Esophagus squamous epithelium (tissue), 5 donors: Measurements from ENCODE around the gene NAB2. TPM values are rescaled to one million over a fixed set of nuclear protein-coding genes. Genes with fewer than 3 reads are reported as not detected.

Experiments
- DNase-seq: peaks from one replicate; lab custom pipeline; 2025; lab: John Stamatoyannopoulos, UW
- H3K27ac ChIP-seq, 4 donors: fragments of 200-600 bp; sonication (generic); one replicate each; pipeline ENCODE4 v1.5.1; 2016 to 2019; ENCODE audit warnings: mild to moderate bottlenecking in 1 of 4
- H3K27me3 ChIP-seq, 4 donors: fragments of 200-600 bp; sonication (generic); 1 replicate in 3 of 4; 2 replicates in 1 of 4; pipeline versions ENCODE4 v1.5.1 to v1.6.0; 2017 to 2021; ENCODE audit warnings: antibody characterized with exemption in 1 of 4
- H3K36me3 ChIP-seq, 3 donors: fragments of 200-600 bp; sonication (generic); one replicate each; pipeline ENCODE4 v1.5.1; 2016 to 2019
- H3K4me1 ChIP-seq, 3 donors: fragments of 200-600 bp; sonication (generic); one replicate each; pipeline ENCODE4 v1.5.1; 2017 to 2019
- H3K4me3 ChIP-seq, 4 donors: fragments of 200-600 bp; sonication (generic); 1 replicate in 3 of 4; 2 replicates in 1 of 4; pipeline ENCODE4 v1.5.1; 2016 to 2019; ENCODE audit warnings: mild to moderate bottlenecking in 2 of 4, moderate library complexity in 1 of 4
- H3K9me3 ChIP-seq, 3 donors: fragments of 200-600 bp; sonication (generic); one replicate each; pipeline ENCODE4 v1.5.1; 2016 to 2019
- CTCF ChIP-seq, 6 experiments: fragments of 450-650 bp in 4 of 6; fragments of 200-600 bp in 2 of 6; sonication (generic) in 2 of 6; IDR thresholded peaks; one replicate each; pipeline ENCODE4 v1.5.1; 2016 to 2019; ENCODE audit warnings: antibody characterized with exemption in 6 of 6, mild to moderate bottlenecking in 4 of 6, moderate library complexity in 4 of 6
- POLR2A ChIP-seq, 4 donors: fragments of 450-650 bp; IDR thresholded peaks; one replicate each; pipeline ENCODE4 v1.6.1; 2017; ENCODE audit warnings: antibody characterized with exemption in 4 of 4, mild to moderate bottlenecking in 4 of 4, moderate library complexity in 3 of 4
- WGBS, 2 donors: methylation state at CpG; one replicate each; pipeline ENCODE4 v1.1.5; 2018; 5-methylcytosine and 5-hydroxymethylcytosine counted together
- intact Hi-C: fragments of 100-400 bp; cut with DNase I; formaldehyde crosslinking; loops from one replicate; pipeline ENCODE4 v1.15.0; 2022
- total RNA-seq, 4 donors: library from RNA; depleted of rRNA; stranded (reverse); fragments of >200 nt; gene quantifications; one replicate each; pipeline ENCODE4 v1.1.0, GENCODE V29; 2016
- donor health status: DM: yes; HTN: yes; CAD: no.

Gene NAB2
- total RNA-seq, 4 donors from 2014 or later, result 9.1 to 25.2 (median 13.3) TPM

- DNase-seq, result no peak
- WGBS, 2 donors, result 63 to 78% methylated on average over 6 to 7 of the region's 7 CpGs
- TF ChIP-seq CTCF (IDR thresholded peaks at IDR 0.05), result no peak
- TF ChIP-seq POLR2A (IDR thresholded peaks at IDR 0.05), result no peak
- no peaks in the 10 kb centered on the region for H3K9me3 ChIP-seq
- H3K36me3 ChIP-seq, result peaks cover 20 to 67% (median 30%) of the 10 kb centered on the region in 3 donors
- peak overlapping the region in 1 of 4 donors; percentile 25 for H3K27ac ChIP-seq
- H3K27me3 ChIP-seq, result no peaks in the 10 kb centered on the region
- no peak overlapping the region for H3K4me3 ChIP-seq
- intact Hi-C loops, result no loop called here
- H3K4me1 ChIP-seq, result peaks cover 30 to 56% (median 31%) of the 10 kb centered on the region in 3 donors
These were observed 18.7 kb downstream of the NAB2 start for GRCh38 chr12:57107456-57108155.

- Histone ChIP-seq H3K9me3 (no peaks in the 10 kb centered on the region), H3K36me3 (peaks cover 20 to 50% (median 21%) of the 10 kb centered on the region in 3 donors), H3K4me3 (peak overlapping the region; percentile 66 to 79 (median 68)), H3K4me1 (peaks cover 32 to 60% (median 32%) of the 10 kb centered on the region in 3 donors), H3K27me3 (no peaks in the 10 kb centered on the region), H3K27ac (peak overlapping the region; percentile 98 to 99 (median 99))
- WGBS, 2 donors, result 33 to 40% methylated on average over 7 of the region's 7 CpGs
- TF ChIP-seq POLR2A (IDR thresholded peaks at IDR 0.05) (no peak), CTCF (IDR thresholded peaks at IDR 0.05) (no peak)
- no peak for DNase-seq
- intact Hi-C loops, result no loop called here
These were observed 20.5 kb downstream of the NAB2 start for GRCh38 chr12:57109207-57110103.

GRCh38 chr12:57110104-57111030, 21.5 kb downstream of the NAB2 start:
- intact Hi-C loops, result no loop called here
- TF ChIP-seq CTCF (IDR thresholded peaks at IDR 0.05) (no peak), POLR2A (IDR thresholded peaks at IDR 0.05) (peak in 1 of 4 donors; percentile 49)
- H3K4me3 ChIP-seq, result peak overlapping the region; percentile 66 to 79 (median 68)
- H3K27me3 ChIP-seq, result no peaks in the 10 kb centered on the region
- peak overlapping the region; percentile 98 to 99 (median 99) for H3K27ac ChIP-seq
- 2 to 8% methylated on average over 11 to 16 of the region's 28 CpGs for WGBS, 2 donors
- H3K4me1 ChIP-seq, result peaks cover 32 to 60% (median 32%) of the 10 kb centered on the region in 3 donors
- peaks cover 15 to 40% (median 16%) of the 10 kb centered on the region in 3 donors for H3K36me3 ChIP-seq
- H3K9me3 ChIP-seq, result no peaks in the 10 kb centered on the region
- no peak for DNase-seq

- DNase-seq, result peak; percentile 81
- peaks cover 32 to 59% (median 32%) of the 10 kb centered on the region in 3 donors for H3K4me1 ChIP-seq
- H3K27ac ChIP-seq, result peak within 1 kb of the TSS; percentile 98 to 99 (median 99)
- H3K27me3 ChIP-seq, result no peaks in the 10 kb centered on the region
- TF ChIP-seq CTCF (IDR thresholded peaks at IDR 0.05), result peak in 2 of 6 experiments; percentile 22 to 26
- peak in 3 of 4 donors; percentile 11 to 84 (median 74) for TF ChIP-seq POLR2A (IDR thresholded peaks at IDR 0.05)
- WGBS, 2 donors, result 4 to 7% methylated on average over 8 to 9 of the region's 13 CpGs
- peak within 1 kb of the TSS; percentile 66 to 79 (median 68) for H3K4me3 ChIP-seq
- H3K36me3 ChIP-seq, result peaks cover 7 to 32% (median 8%) of the 10 kb centered on the region in 3 donors
- no peaks in the 10 kb centered on the region for H3K9me3 ChIP-seq
- intact Hi-C loops, result no loop called here
These were observed 22.3 kb downstream of the NAB2 start, which contains the start of gene STAT6 for GRCh38 chr12:57111031-57111734. TSS of gene STAT6 (minus strand) at chr12:57111362. CDS start at chr12:57108278, 3,084 bp downstream.
